ENCODE measurements around the gene ADAMTSL1.

ADAMTSL1 gene

GRCh38 chr9:18857769-18858168, 383.8 kb downstream of the ADAMTSL1 start:
- in situ Hi-C loops (cut with HindIII; ENCODE audit: low sequenced_read_pairs) = no loop called here
- H3K4me3 ChIP-seq (ENCODE audit: low read depth, low read length) = no peak overlapping the region
- TF ChIP-seq CTCF (IDR thresholded peaks at IDR 0.05; ENCODE audit: low read depth, low read length, missing control alignments) = no peak
- no peak for DNase-seq (ENCODE audit: low read depth)

- in situ Hi-C loops (cut with HindIII; ENCODE audit: low sequenced_read_pairs) = no loop called here
- DNase-seq (ENCODE audit: low read depth) = peak; percentile 68
- no peak overlapping the region for H3K4me3 ChIP-seq (ENCODE audit: low read depth, low read length)
- no peak for TF ChIP-seq CTCF (IDR thresholded peaks at IDR 0.05; ENCODE audit: low read depth, low read length, missing control alignments)
Observed at GRCh38 chr9:18861609-18862544, 387.9 kb downstream of the ADAMTSL1 start.

- in situ Hi-C loops (cut with HindIII; ENCODE audit: low sequenced_read_pairs) = no loop called here
- no peak for DNase-seq (ENCODE audit: low read depth)
- H3K4me3 ChIP-seq (ENCODE audit: low read depth, low read length) = no peak overlapping the region
- no peak for TF ChIP-seq CTCF (IDR thresholded peaks at IDR 0.05; ENCODE audit: low read depth, low read length, missing control alignments)
Observed at GRCh38 chr9:18863791-18864190, 389.8 kb downstream of the ADAMTSL1 start.

- TF ChIP-seq CTCF (IDR thresholded peaks at IDR 0.05; ENCODE audit: low read depth, low read length, missing control alignments) = no peak
- DNase-seq (ENCODE audit: low read depth) = no peak
- in situ Hi-C loops (cut with HindIII; ENCODE audit: low sequenced_read_pairs) = no loop called here
- no peak overlapping the region for H3K4me3 ChIP-seq (ENCODE audit: low read depth, low read length)
Observed at GRCh38 chr9:18864516-18864915, 390.6 kb downstream of the ADAMTSL1 start.

GRCh38 chr9:18865542-18865941, 391.6 kb downstream of the ADAMTSL1 start:
- TF ChIP-seq CTCF (IDR thresholded peaks at IDR 0.05; ENCODE audit: low read depth, low read length, missing control alignments) = no peak
- in situ Hi-C loops (cut with HindIII; ENCODE audit: low sequenced_read_pairs) = no loop called here

GRCh38 chr9:18866121-18866831, 392.3 kb downstream of the ADAMTSL1 start:
- in situ Hi-C loops (cut with HindIII; ENCODE audit: low sequenced_read_pairs) = no loop called here
- no peak for DNase-seq (ENCODE audit: low read depth)
- TF ChIP-seq CTCF (IDR thresholded peaks at IDR 0.05; ENCODE audit: low read depth, low read length, missing control alignments) = no peak
- no peak overlapping the region for H3K4me3 ChIP-seq (ENCODE audit: low read depth, low read length)

More at GRCh38 chr9:18865542-18865941, 391.6 kb downstream of the ADAMTSL1 start:
- H3K4me3 ChIP-seq (ENCODE audit: low read depth, low read length) = no peak overlapping the region
- peak; percentile 36 for DNase-seq (ENCODE audit: low read depth)
